Dermis microvascular lymphatic vessel endothelial cell (primary cell): ENCODE results near the gene ABCA10. TPM values are rescaled to one million over a fixed set of nuclear protein-coding genes. Genes with fewer than 3 reads are reported as not detected.
A peak's percentile ranks its signal among the peaks of the same experiment; 100 is the strongest.
"Not testable (repeated sequence)": the region's sequence is repeated elsewhere in the genome, so short reads cannot be mapped to it uniquely, and the experiment has no call there.

Experiments
- DNase-seq, 2 donors: peaks; one replicate each; pipeline versions ENCODE4 v3.0.0 to v3.0.0-alpha.2; 2010; ENCODE audit warnings: low read depth in 2 of 2
- total RNA-seq: library from RNA; depleted of rRNA; stranded (reverse); fragments of >200 nt; gene quantifications from 2 replicates; pipeline ENCODE4 v1.2.1, GENCODE V29; 2014

Gene ABCA10
- 0.13 and 0.76 TPM in 2 replicates for total RNA-seq

GRCh38 chr17:69228576-69228975 is at the start of gene ABCA10:
ABCA10 (minus strand) TSS chr17:69228824; CDS start chr17:69225358, 3,466 bp downstream.
- no peak for DNase-seq

- DNase-seq: not testable (repeated sequence)
Measured at GRCh38 chr17:69276279-69276678, 47.7 kb upstream of the ABCA10 start.

- no peak for DNase-seq
Measured at GRCh38 chr17:69275751-69276150, 47.1 kb upstream of the ABCA10 start.

- DNase-seq: no peak
Measured at GRCh38 chr17:69271023-69271422, 42.4 kb upstream of the ABCA10 start.

GRCh38 chr17:69269131-69269998 is 40.7 kb upstream of the ABCA10 start:
- peak; percentile 59 to 60 for DNase-seq

- DNase-seq: no peak
Measured at GRCh38 chr17:69268543-69269014, 40.0 kb upstream of the ABCA10 start.

GRCh38 chr17:69267219-69267618 is 38.6 kb upstream of the ABCA10 start:
- no peak for DNase-seq

GRCh38 chr17:69265873-69266272 is 37.2 kb upstream of the ABCA10 start:
- no peak for DNase-seq

- DNase-seq: no peak
Measured at GRCh38 chr17:69254187-69254586, 25.6 kb upstream of the ABCA10 start.

GRCh38 chr17:69250641-69251040 is 22.0 kb upstream of the ABCA10 start:
- DNase-seq: no peak

- DNase-seq: peak; percentile 44 to 60
Measured at GRCh38 chr17:69246726-69247375, 18.2 kb upstream of the ABCA10 start.

GRCh38 chr17:69246202-69246601 is 17.6 kb upstream of the ABCA10 start:
- DNase-seq: no peak

- DNase-seq: no peak
Measured at GRCh38 chr17:69245617-69246016, 17.0 kb upstream of the ABCA10 start.

- no peak for DNase-seq
Measured at GRCh38 chr17:69239611-69240600, 11.3 kb upstream of the ABCA10 start.

GRCh38 chr17:69236946-69237345 is 8.3 kb upstream of the ABCA10 start:
- DNase-seq: no peak

- DNase-seq: no peak
Measured at GRCh38 chr17:69236464-69236863, 7.8 kb upstream of the ABCA10 start.

GRCh38 chr17:69235338-69236058 is 6.9 kb upstream of the ABCA10 start:
- DNase-seq: peak; percentile 45 to 87

GRCh38 chr17:69232650-69233049 is 4.0 kb upstream of the ABCA10 start:
- no peak for DNase-seq

GRCh38 chr17:69231521-69231920 is 2.9 kb upstream of the ABCA10 start:
- no peak for DNase-seq

- DNase-seq: no peak
Measured at GRCh38 chr17:69230939-69231338, 2.3 kb upstream of the ABCA10 start.

GRCh38 chr17:69228018-69228417 is 606 bp downstream of the ABCA10 start:
- no peak for DNase-seq
